HG02884 (cell line): ENCODE results near the gene WWOX.
A peak's percentile ranks its signal among the peaks of the same experiment; 100 is the strongest.

Experiments
- ATAC-seq: cut with Tn5 transposase; IDR thresholded peaks from one replicate; pipeline ENCODE4 v1.9.1; 2021; ENCODE audit warnings: mild to moderate bottlenecking, moderate library complexity; ENCODE audit not compliant: unreplicated experiment

Gene WWOX

GRCh38 chr16:79064256-79064972, 965.0 kb downstream of the WWOX start:
- no peak for ATAC-seq

GRCh38 chr16:79066561-79066960, 967.1 kb downstream of the WWOX start:
- no peak for ATAC-seq

- no peak for ATAC-seq
These were observed 968.1 kb downstream of the WWOX start for GRCh38 chr16:79067600-79067999.

- no peak for ATAC-seq
These were observed 969.7 kb downstream of the WWOX start for GRCh38 chr16:79069121-79069520.

GRCh38 chr16:79069633-79070032, 970.2 kb downstream of the WWOX start:
- ATAC-seq: no peak

- ATAC-seq: no peak
These were observed 972.0 kb downstream of the WWOX start for GRCh38 chr16:79071424-79071823.

- no peak for ATAC-seq
These were observed 973.1 kb downstream of the WWOX start for GRCh38 chr16:79072517-79072916.

GRCh38 chr16:79073566-79073965, 974.1 kb downstream of the WWOX start:
- ATAC-seq: no peak

- ATAC-seq: no peak
These were observed 975.1 kb downstream of the WWOX start for GRCh38 chr16:79074541-79074940.

- ATAC-seq: no peak
These were observed 975.5 kb downstream of the WWOX start for GRCh38 chr16:79074951-79075350.

- ATAC-seq: no peak
These were observed 976.8 kb downstream of the WWOX start for GRCh38 chr16:79076047-79076767.

GRCh38 chr16:79077346-79077745, 977.9 kb downstream of the WWOX start:
- ATAC-seq: no peak

- no peak for ATAC-seq
These were observed 980.4 kb downstream of the WWOX start for GRCh38 chr16:79079656-79080420.

GRCh38 chr16:79081297-79082066, 982.0 kb downstream of the WWOX start:
- peak; percentile 66 for ATAC-seq

- ATAC-seq: no peak
These were observed 983.5 kb downstream of the WWOX start for GRCh38 chr16:79082970-79083369.

- ATAC-seq: no peak
These were observed 984.2 kb downstream of the WWOX start for GRCh38 chr16:79083508-79084299.

GRCh38 chr16:79088971-79089370, 989.5 kb downstream of the WWOX start:
- no peak for ATAC-seq

GRCh38 chr16:79089735-79090284, 990.4 kb downstream of the WWOX start:
- ATAC-seq: no peak

GRCh38 chr16:79090966-79091365, 991.5 kb downstream of the WWOX start:
- no peak for ATAC-seq

GRCh38 chr16:79092846-79093245, 993.4 kb downstream of the WWOX start:
- no peak for ATAC-seq
